Activated T-cell treated with anti-CD3 and anti-CD28 coated beads, Interleukin-2, amount 50 U/mL, for 48 hours (primary cell): ENCODE data around the gene THOC2.

ENCODE experiments used
- DNase-seq, 2 experiments: peaks; one replicate each; pipeline ENCODE4 v3.0.0-alpha.2; 2020

Gene THOC2

DNA sequence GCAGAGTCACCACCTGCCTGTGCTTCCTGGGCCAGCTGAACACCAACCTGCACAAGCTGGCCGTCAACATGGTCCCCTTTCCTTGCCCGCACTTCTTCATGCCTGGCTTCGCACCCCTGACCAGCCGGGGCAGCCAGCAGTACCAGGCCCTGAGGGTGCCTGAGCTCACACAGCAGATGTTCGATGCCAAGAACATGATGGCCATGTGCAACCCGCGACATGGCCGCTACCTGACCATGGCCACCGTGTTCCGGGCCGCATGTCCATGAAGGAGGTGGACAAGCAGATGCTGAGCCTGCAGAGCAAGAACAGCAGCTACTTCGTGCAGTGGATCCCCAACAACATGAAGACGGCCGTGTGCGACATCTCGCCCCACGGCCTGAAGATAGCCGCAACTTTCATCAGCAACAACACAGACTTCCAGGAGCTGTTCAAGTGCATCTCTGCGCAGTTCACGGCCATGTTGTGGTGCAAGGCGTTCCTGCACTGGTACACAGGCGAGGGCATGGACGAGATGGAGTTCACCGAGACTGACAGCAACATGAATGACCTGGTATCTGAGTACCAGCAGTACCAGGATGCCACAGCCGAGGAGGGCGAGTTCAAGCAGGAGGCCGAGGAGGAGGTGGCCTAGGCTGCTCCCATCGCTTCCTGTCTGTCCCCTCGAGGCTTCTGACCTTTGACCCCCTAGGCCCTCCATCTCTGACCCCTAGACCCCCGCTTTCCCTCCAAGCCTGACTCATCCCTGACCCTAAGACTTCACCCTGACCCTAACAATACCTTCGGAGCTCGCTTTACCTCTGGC, 170.3 kb downstream of the THOC2 start:
- no peak for DNase-seq

DNA sequence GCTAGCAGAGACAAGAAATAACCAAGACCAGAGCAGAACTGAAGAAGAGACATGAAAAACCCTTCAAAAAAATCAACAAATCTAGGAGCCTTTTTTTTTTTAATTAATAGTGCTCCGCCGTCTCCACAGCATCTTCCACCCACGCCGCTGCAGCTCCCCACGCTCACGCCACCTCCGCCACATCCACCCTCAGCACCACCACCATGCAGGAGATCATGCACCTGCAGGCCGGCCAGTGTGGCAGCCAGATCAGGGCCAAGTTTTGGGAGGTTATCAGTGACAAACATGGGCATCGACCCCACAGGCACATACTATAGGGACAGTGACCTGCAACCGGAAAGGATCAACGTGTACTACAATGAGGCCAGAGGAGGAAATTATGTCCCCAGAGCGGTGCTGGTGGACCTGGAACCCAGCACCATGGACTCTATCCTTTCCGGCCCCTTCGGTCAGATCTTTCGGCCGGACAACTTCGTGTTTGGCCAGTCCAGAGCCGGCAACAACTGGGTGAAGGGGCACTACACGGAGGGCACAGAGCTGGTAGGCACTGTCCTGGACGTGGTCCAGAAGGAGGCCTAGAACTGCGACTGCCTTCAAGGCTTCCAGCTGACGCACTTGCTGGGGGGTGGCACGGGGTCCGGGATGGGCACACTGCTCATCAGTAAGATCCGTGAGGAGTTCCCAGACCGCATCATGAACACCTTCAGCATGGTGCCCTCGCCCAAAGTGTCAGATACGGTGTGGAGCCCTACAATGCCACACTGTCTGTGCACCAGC, 171.2 kb downstream of the THOC2 start:
- DNase-seq = no peak

DNA sequence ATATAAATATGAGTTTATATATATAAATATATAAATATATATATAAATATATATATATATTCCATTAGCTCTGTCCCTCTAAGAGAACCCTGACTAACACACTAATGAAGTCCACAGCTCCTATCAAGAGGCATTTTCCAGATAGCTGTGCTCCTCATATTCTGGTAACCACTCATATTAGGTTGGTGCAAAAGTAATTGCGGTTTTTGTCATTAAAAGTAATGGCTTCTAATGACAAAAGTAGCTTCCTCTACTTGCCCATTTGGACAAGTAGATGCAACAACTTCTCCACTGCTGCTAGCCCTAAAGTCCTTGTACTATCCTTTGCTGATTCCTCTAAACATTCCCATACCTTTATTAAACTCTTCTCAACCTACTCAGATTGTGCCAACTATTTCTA, 182.0 kb downstream of the THOC2 start:
- no peak for DNase-seq
